Gastrocnemius medialis (tissue), 4 donors: ENCODE measurements around the gene CD248. TPM values are rescaled to one million over a fixed set of nuclear protein-coding genes. Genes with fewer than 3 reads are reported as not detected.
A peak's percentile ranks its signal among the peaks of the same experiment; 100 is the strongest.
"Not testable (repeated sequence)": the region's sequence is repeated elsewhere in the genome, so short reads cannot be mapped to it uniquely, and the experiment has no call there.

Experiments
- ATAC-seq, 2 donors: fragments of 150-250 bp; one replicate each; pipeline ENCODE4 v1.9.1; 2016
- DNase-seq, 2 donors: peaks; one replicate each; pipeline ENCODE4 v3.0.0-alpha.2; 2019
- H3K27ac ChIP-seq, 4 donors: fragments of 200-600 bp; sonication (generic); 1 replicate in 1 of 4; 2 replicates in 3 of 4; pipeline ENCODE4 v1.5.1; 2016 to 2018; ENCODE audit warnings: mild to moderate bottlenecking in 2 of 4, moderate library complexity in 1 of 4
- H3K27me3 ChIP-seq, 3 donors: fragments of 200-600 bp; sonication (generic) in 2 of 3; 1 replicate in 1 of 3; 2 replicates in 2 of 3; pipeline versions ENCODE4 v1.5.1 to v1.6.0; 2016 to 2019; ENCODE audit warnings: mild to moderate bottlenecking in 1 of 3, moderate library complexity in 1 of 3
- H3K36me3 ChIP-seq, 2 donors: fragments of 200-600 bp; sonication (generic) in 1 of 2; one replicate each; pipeline ENCODE4 v1.5.1; 2017 to 2018
- H3K4me1 ChIP-seq, 2 donors: fragments of 200-600 bp; sonication (generic) in 1 of 2; one replicate each; pipeline ENCODE4 v1.5.1; 2016 to 2017; ENCODE audit warnings: mild to moderate bottlenecking in 2 of 2
- H3K4me3 ChIP-seq, 4 donors: fragments of 200-600 bp; sonication (generic) in 3 of 4; 1 replicate in 1 of 4; 2 replicates in 3 of 4; pipeline ENCODE4 v1.5.1; 2016 to 2019; ENCODE audit warnings: mild to moderate bottlenecking in 2 of 4
- H3K9me3 ChIP-seq, 3 donors: fragments of 200-600 bp; sonication (generic) in 2 of 3; 1 replicate in 1 of 3; 2 replicates in 2 of 3; pipeline ENCODE4 v1.5.1; 2016 to 2019
- CTCF ChIP-seq, 5 experiments: fragments of 450-650 bp in 3 of 5; fragments of 200-600 bp in 2 of 5; sonication (generic) in 2 of 5; IDR thresholded peaks in 4 of 5; conservative IDR thresholded peaks in 1 of 5; 1 replicate in 4 of 5; 2 replicates in 1 of 5; pipeline ENCODE4 v1.5.1; 2016 to 2019; ENCODE audit warnings: antibody characterized with exemption in 5 of 5, mild to moderate bottlenecking in 3 of 5, moderate library complexity in 3 of 5
- POLR2A ChIP-seq, 2 donors: fragments of 450-650 bp; IDR thresholded peaks; one replicate each; pipeline ENCODE4 v1.6.1; 2017; ENCODE audit warnings: antibody characterized with exemption in 2 of 2, mild to moderate bottlenecking in 2 of 2, moderate library complexity in 2 of 2
- in situ Hi-C, 4 donors: fragments of 200-750 bp; cut with MboI; loops; one replicate each; pipeline versions ENCODE4 v1.15.0 to v1.8.0; 2017; ENCODE audit warnings: low sequenced_read_pairs in 4 of 4
- intact Hi-C: fragments of 100-400 bp; cut with DNase I; formaldehyde crosslinking; loops from one replicate; pipeline ENCODE4 v1.15.1; 2023; ENCODE audit warnings: low total_unique reads
- total RNA-seq, 4 donors: library from RNA; depleted of rRNA; stranded (reverse); fragments of >200 nt; gene quantifications; one replicate each; pipeline versions ENCODE4 v1.1.0 to v1.2.3, GENCODE V29; 2016

Gene CD248
- total RNA-seq, 4 donors from 2014 or later, result 0.46 to 4.6 (median 2.8) TPM

GRCh38 chr11:66321606-66322005, 4.8 kb upstream of the CD248 start:
- Histone ChIP-seq H3K27ac (peak overlapping the region in 1 of 4 donors; percentile 18), H3K9me3 (no peaks in the 10 kb centered on the region)
- peak in 1 of 2 donors; percentile 6 for ATAC-seq

GRCh38 chr11:66320748-66321147, 3.9 kb upstream of the CD248 start:
- ATAC-seq, H3K27ac ChIP-seq, intact Hi-C loops, in situ Hi-C loops, H3K36me3 ChIP-seq, H3K27me3 ChIP-seq, DNase-seq, H3K4me3 ChIP-seq, H3K9me3 ChIP-seq: not testable (repeated sequence)
- H3K4me1 ChIP-seq, result peaks cover 9 to 11% of the 10 kb centered on the region in 2 donors

More at GRCh38 chr11:66321606-66322005, 4.8 kb upstream of the CD248 start:
- in situ Hi-C loops (no loop called here), intact Hi-C loops (no loop called here)
- no peak overlapping the region for H3K4me3 ChIP-seq
- peaks cover 0 to 1% (median 0%) of the 10 kb centered on the region in 3 donors for H3K27me3 ChIP-seq
- H3K4me1 ChIP-seq, result peaks cover 9 to 12% of the 10 kb centered on the region in 2 donors
- peak in 1 of 2 donors; percentile 51 for DNase-seq
- no peaks in the 10 kb centered on the region for H3K36me3 ChIP-seq
- no peak for TF ChIP-seq POLR2A (IDR thresholded peaks at IDR 0.05)
- no peak for TF ChIP-seq CTCF (IDR thresholded peaks at IDR 0.05 in 4 of 5, conservative IDR thresholded peaks at IDR 0.05 in 1 of 5)

- H3K27ac ChIP-seq, H3K9me3 ChIP-seq, intact Hi-C loops, DNase-seq, ATAC-seq, H3K36me3 ChIP-seq, in situ Hi-C loops, H3K4me3 ChIP-seq: not testable (repeated sequence)
- peaks cover 5 to 12% (median 10%) of the 10 kb centered on the region in 3 donors for H3K27me3 ChIP-seq
- H3K4me1 ChIP-seq, result peaks cover 9 to 11% of the 10 kb centered on the region in 2 donors
These were observed 3.4 kb upstream of the CD248 start for GRCh38 chr11:66320289-66320688.

- no peak for DNase-seq
- H3K36me3 ChIP-seq, result no peaks in the 10 kb centered on the region
- TF ChIP-seq CTCF (IDR thresholded peaks at IDR 0.05 in 4 of 5, conservative IDR thresholded peaks at IDR 0.05 in 1 of 5) (no peak), POLR2A (IDR thresholded peaks at IDR 0.05) (no peak)
- ATAC-seq, result no peak
- intact Hi-C loops (no loop called here), in situ Hi-C loops (no loop called here)
- H3K27me3 ChIP-seq, result peaks cover 5 to 14% (median 12%) of the 10 kb centered on the region in 3 donors
- H3K9me3 ChIP-seq, result no peaks in the 10 kb centered on the region
- peak overlapping the region; percentile 72 to 84 (median 80) for H3K27ac ChIP-seq
- peaks cover 9 to 11% of the 10 kb centered on the region in 2 donors for H3K4me1 ChIP-seq
- no peak overlapping the region for H3K4me3 ChIP-seq
These were observed 1.7 kb upstream of the CD248 start for GRCh38 chr11:66318600-66318970.

GRCh38 chr11:66317723-66318599, 1.1 kb upstream of the CD248 start:
- Histone ChIP-seq H3K9me3 (no peaks in the 10 kb centered on the region), H3K27me3 (peaks cover 5 to 14% (median 12%) of the 10 kb centered on the region in 3 donors), H3K4me1 (peaks cover 9 to 11% of the 10 kb centered on the region in 2 donors), H3K4me3 (no peak overlapping the region), H3K27ac (peak overlapping the region; percentile 72 to 84 (median 80)), H3K36me3 (no peaks in the 10 kb centered on the region)
- DNase-seq, result peak; percentile 49 to 67
- intact Hi-C loops, result no loop called here
- peak; percentile 57 to 63 for ATAC-seq
- TF ChIP-seq CTCF (IDR thresholded peaks at IDR 0.05 in 4 of 5, conservative IDR thresholded peaks at IDR 0.05 in 1 of 5) (no peak), POLR2A (IDR thresholded peaks at IDR 0.05) (no peak)
- in situ Hi-C loops, result no loop called here
